K562 (cell line): ENCODE data around the gene CBLIF. TPM values are rescaled to one million over a fixed set of nuclear protein-coding genes. Genes with fewer than 3 reads are reported as not detected.

Experiments
- BDP1 ChIP-seq: IDR thresholded peaks from 3 replicates; pipeline ENCODE4 v1.6.1; 2011; ENCODE audit not compliant: insufficient read length, insufficient read depth
- RBFOX2 ChIP-seq: fragments of 200-400 bp; formaldehyde crosslinking; IDR thresholded peaks from 2 replicates; pipeline ENCODE4 v1.6.1; 2017; ENCODE audit warnings: low read depth, mild to moderate bottlenecking, low read length, moderate library complexity
- STAT5A ChIP-seq: IDR thresholded peaks from 2 replicates; pipeline ENCODE4 v1.6.1; 2012; ENCODE audit warnings: low read length, inconsistent platforms, borderline replicate concordance
- SUPT5H ChIP-seq: fragments of 450-650 bp; IDR thresholded peaks from 2 replicates; pipeline ENCODE4 v1.6.1; 2016
- TCF7L2 ChIP-seq: fragments of 150-350 bp; IDR thresholded peaks from 2 replicates; pipeline ENCODE4 v1.6.1; 2016; ENCODE audit warnings: low read depth, mild to moderate bottlenecking, low read length, moderate library complexity
- THRB ChIP-seq: fragments of 450-650 bp; formaldehyde crosslinking; conservative IDR thresholded peaks from 2 replicates; pipeline ENCODE4 v1.4.0; 2022; ENCODE audit warnings: mild to moderate bottlenecking, missing genetic modification characterization
- ZNF655 ChIP-seq: fragments of 250-450 bp; sonication (Bioruptor Pico); IDR thresholded peaks from 2 replicates; pipeline ENCODE4 v1.5.0; 2021
- polyA plus RNA-seq, 8 experiments: library from polyadenylated mRNA; depleted of rRNA in 4 of 8; stranded (reverse) in 5 of 8; unstranded in 3 of 8; fragments of >200 nt; fragmentation: Nextera tagmentation in 2 of 8; fragmentation: Illumina TruSeq in 1 of 8; extraction: Ambion mirVana in 2 of 8; extraction: Trizol in 1 of 8; gene quantifications; 2 replicates each; pipeline versions ENCODE4 v1.2.1 to v1.2.3, GENCODE V29; 2011 to 2014; ENCODE audit warnings: inconsistent platforms in 1 of 8, missing spikeins in 1 of 8
- total RNA-seq, 7 experiments: library from RNA; depleted of rRNA in 6 of 7; stranded (reverse); fragments of >200 nt in 6 of 7; fragmentation: Illumina TruSeq in 2 of 7; extraction: Trizol in 2 of 7; gene quantifications; 2 replicates each; pipeline versions ENCODE4 v1.2.1 to v1.2.3, GENCODE V29; 2011 to 2021; ENCODE audit warnings: low replicate concordance in 1 of 7
- TF ChIP-seq, protein P1 (sequence below): fragments of 450-650 bp; formaldehyde crosslinking; IDR thresholded peaks from 2 replicates; pipeline ENCODE4 v1.4.0; 2020; ENCODE audit warnings: mild to moderate bottlenecking, moderate library complexity

Gene CBLIF
- total and polyA plus RNA-seq, 9 of the 15 experiments (the other 6 are each of a cell fraction or from before 2014, with no cell fraction given): 0.07 to 0.83 (median 0.54) TPM

DNA sequence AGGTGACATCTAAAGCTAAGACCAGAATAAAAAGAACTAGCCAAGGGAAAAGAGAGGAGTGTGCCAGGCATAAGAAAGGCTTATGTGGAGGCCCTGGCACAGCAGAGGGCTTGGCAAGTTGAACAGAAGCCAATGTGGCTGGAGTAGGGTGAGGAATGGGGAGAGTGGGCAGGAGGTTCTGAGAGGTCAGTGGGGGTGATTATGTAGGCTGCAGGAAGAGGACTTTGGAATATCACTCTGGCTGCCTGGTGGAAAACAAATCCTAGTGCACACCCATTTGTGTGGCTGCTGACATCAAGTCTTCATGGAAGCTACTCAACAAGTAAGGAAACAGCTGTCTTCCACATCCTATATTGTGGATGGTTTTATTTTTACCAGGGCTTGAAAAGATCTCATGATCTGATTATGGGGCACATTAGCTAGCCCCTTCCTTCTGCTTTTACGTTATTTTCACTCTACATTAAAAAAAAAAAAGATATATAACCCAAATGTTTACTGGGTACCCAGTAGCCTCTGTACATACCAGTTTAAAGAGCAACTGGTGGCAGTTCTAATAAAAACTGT, 38.2 kb downstream of the CBLIF start (continued):
- TF ChIP-seq ZNF655 (CRISPR knock-in tag) (no peak), BDP1 (no peak), SUPT5H (peak; percentile 43; the same call in 1 of the 2 replicates), TCF7L2 (no peak), RBFOX2 (0 out of 2 replicates have a peak, but pooled peaks have one; percentile 16), THRB (CRISPR knock-in tag) (0 out of 2 replicates have a peak, but pooled peaks have one; percentile 66), STAT5A (no peak)
- TF ChIP-seq, protein P1, sequence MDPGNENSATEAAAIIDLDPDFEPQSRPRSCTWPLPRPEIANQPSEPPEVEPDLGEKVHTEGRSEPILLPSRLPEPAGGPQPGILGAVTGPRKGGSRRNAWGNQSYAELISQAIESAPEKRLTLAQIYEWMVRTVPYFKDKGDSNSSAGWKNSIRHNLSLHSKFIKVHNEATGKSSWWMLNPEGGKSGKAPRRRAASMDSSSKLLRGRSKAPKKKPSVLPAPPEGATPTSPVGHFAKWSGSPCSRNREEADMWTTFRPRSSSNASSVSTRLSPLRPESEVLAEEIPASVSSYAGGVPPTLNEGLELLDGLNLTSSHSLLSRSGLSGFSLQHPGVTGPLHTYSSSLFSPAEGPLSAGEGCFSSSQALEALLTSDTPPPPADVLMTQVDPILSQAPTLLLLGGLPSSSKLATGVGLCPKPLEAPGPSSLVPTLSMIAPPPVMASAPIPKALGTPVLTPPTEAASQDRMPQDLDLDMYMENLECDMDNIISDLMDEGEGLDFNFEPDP: no peak
